ENCODE measurements around the gene KLHL3.

Gene KLHL3

GRCh38 chr5:137648361-137648760 lies 87.5 kb downstream of the KLHL3 start:
- Histone ChIP-seq H3K36me3 (ENCODE audit: control insufficient read depth in 2 of 2, insufficient read depth in 1 of 2, low read length in 2 of 2) (no peaks in the 10 kb centered on the region), H3K4me1 (ENCODE audit: control insufficient read depth, insufficient read depth, low read length) (peaks cover 7% of the 10 kb centered on the region), H3K27ac (ENCODE audit: extremely low read depth, low read depth, low read length) (no peak overlapping the region), H3K9me3 (ENCODE audit: control insufficient read depth, insufficient read depth, low read depth, low read length) (no peaks in the 10 kb centered on the region), H3K4me3 (ENCODE audit: low read depth, low read length) (no peak overlapping the region)
- POLR2A ChIA-PET, result no interaction called here
- TF ChIP-seq EGR2 (tag by site-specific recombination; IDR thresholded peaks at IDR 0.05; ENCODE audit: low read depth), result peak; percentile 30; the same call in 1 of the 2 replicates
- TF ChIP-seq ZFHX2 (tag by site-specific recombination; conservative IDR thresholded peaks at IDR 0.05), result peak; percentile 28; the same call in 1 of the 2 replicates
- TF ChIP-seq ZNF223 (tag by site-specific recombination; IDR thresholded peaks at IDR 0.05), result no peak
- CTCF ChIA-PET, result interaction anchor here (0.6 to 6.8 kb wide), 5 partner anchors 12 to 421 kb away, joined by 3 to 37 read pairs (median 4); no protein-coding TSS in a partner anchor

- 0 out of 2 replicates have a peak, but pooled peaks have one; percentile 15 for TF ChIP-seq SCRT2 (tag by site-specific recombination; IDR thresholded peaks at IDR 0.05)
- no peak for TF ChIP-seq ZNF692 (tag by site-specific recombination; IDR thresholded peaks at IDR 0.05)
- TF ChIP-seq ZSCAN5A (tag by site-specific recombination; IDR thresholded peaks at IDR 0.05), result no peak
- TF ChIP-seq ZNF404 (tag by site-specific recombination; IDR thresholded peaks at IDR 0.05), result no peak
- no peak for TF ChIP-seq ZNF23 (tag by site-specific recombination; IDR thresholded peaks at IDR 0.05; ENCODE audit: borderline replicate concordance)
- no peak for TF ChIP-seq ZNF549 (tag by site-specific recombination; IDR thresholded peaks at IDR 0.05)
- CTCF ChIA-PET, result interaction anchor here (1.1 to 6.8 kb wide), 2 partner anchors 13 to 302 kb away, joined by 4 to 37 read pairs; no protein-coding TSS in a partner anchor
- H3K4me1 ChIP-seq (ENCODE audit: control insufficient read depth, insufficient read depth, low read length), result peaks cover 7% of the 10 kb centered on the region
- H3K9me3 ChIP-seq (ENCODE audit: control insufficient read depth, insufficient read depth, low read depth, low read length), result no peaks in the 10 kb centered on the region
- POLR2A ChIA-PET, result no interaction called here
- no peak overlapping the region for H3K4me3 ChIP-seq (ENCODE audit: low read depth, low read length)
- H3K27ac ChIP-seq (ENCODE audit: extremely low read depth, low read depth, low read length), result no peak overlapping the region
- H3K36me3 ChIP-seq (ENCODE audit: control insufficient read depth in 2 of 2, insufficient read depth in 1 of 2, low read length in 2 of 2), result no peaks in the 10 kb centered on the region
These were observed 88.5 kb downstream of the KLHL3 start for GRCh38 chr5:137647401-137647800.

- CTCF ChIA-PET, result interaction anchor here (6.8 kb wide), 1 partner anchor 13 kb away, joined by 37 read pairs; no protein-coding TSS in a partner anchor
- Histone ChIP-seq H3K9me3 (ENCODE audit: control insufficient read depth, insufficient read depth, low read depth, low read length) (no peaks in the 10 kb centered on the region), H3K4me1 (ENCODE audit: control insufficient read depth, insufficient read depth, low read length) (peaks cover 7% of the 10 kb centered on the region), H3K4me3 (ENCODE audit: low read depth, low read length) (no peak overlapping the region), H3K36me3 (ENCODE audit: control insufficient read depth in 2 of 2, insufficient read depth in 1 of 2, low read length in 2 of 2) (no peaks in the 10 kb centered on the region), H3K27ac (ENCODE audit: extremely low read depth, low read depth, low read length) (no peak overlapping the region)
- POLR2A ChIA-PET, result no interaction called here
- TF ChIP-seq ZNF239 (tag by site-specific recombination; IDR thresholded peaks at IDR 0.05) (no peak), ZNF266 (tag by site-specific recombination; IDR thresholded peaks at IDR 0.05; ENCODE audit: low read depth) (no peak), ZEB2 (tag by site-specific recombination; IDR thresholded peaks at IDR 0.05) (no peak), HIC1 (tag by site-specific recombination; IDR thresholded peaks at IDR 0.05) (no peak), ZNF48 (tag by site-specific recombination; IDR thresholded peaks at IDR 0.05) (no peak), ZNF610 (tag by site-specific recombination; IDR thresholded peaks at IDR 0.05; ENCODE audit: borderline replicate concordance) (no peak), INSM2 (tag by site-specific recombination; IDR thresholded peaks at IDR 0.05) (no peak), ZNF747 (tag by site-specific recombination; IDR thresholded peaks at IDR 0.05) (no peak), ZNF10 (tag by site-specific recombination; IDR thresholded peaks at IDR 0.05) (no peak), ZNF792 (tag by site-specific recombination; IDR thresholded peaks at IDR 0.05) (no peak), ZNF629 (tag by site-specific recombination; IDR thresholded peaks at IDR 0.05) (no peak), ZNF639 (tag by site-specific recombination; IDR thresholded peaks at IDR 0.05) (no peak), ZNF292 (tag by site-specific recombination; IDR thresholded peaks at IDR 0.05; ENCODE audit: borderline replicate concordance, low read depth) (no peak), ZNF76 (tag by site-specific recombination; IDR thresholded peaks at IDR 0.05; ENCODE audit: borderline replicate concordance, low read depth) (no peak)
These were observed 89.1 kb downstream of the KLHL3 start for GRCh38 chr5:137646761-137647160.
